Endothelial cell of umbilical vein (primary cell): ENCODE results near the gene UBAP1. TPM values are rescaled to one million over a fixed set of nuclear protein-coding genes. Genes with fewer than 3 reads are reported as not detected.

Source experiments
- BruUV-seq: library from RNA; stranded (reverse); fragments of 400-500 nt; replicated peaks from 2 replicates; lab custom pipeline; 2021; lab: Mats Ljungman, UMichigan
- CTCF ChIA-PET: fragments of 300-600, 350-600 bp; sonication (Branson Sonifier 250); formaldehyde crosslinking; loops from one replicate; lab custom pipeline; 2021; ENCODE audit warnings: antibody characterized with exemption, inconsistent platforms; lab: Charles Lee
- POLR2A ChIA-PET: fragments of 300-600, 350-600 bp; sonication (Branson Sonifier 250); formaldehyde crosslinking; loops from one replicate; lab custom pipeline; 2021; ENCODE audit warnings: antibody characterized with exemption, inconsistent platforms; lab: Charles Lee
- DNase-seq: peaks from one replicate; pipeline ENCODE4 v3.0.0-alpha.2; 2011; ENCODE audit warnings: low read depth, low spot score
- FAIRE-seq: peaks from 2 replicates; lab custom pipeline; 2011; peaks lifted over from hg19 to GRCh38; lab: Jason Lieb, UNC
- H2AFZ ChIP-seq: 2 replicates; pipeline ENCODE4 v1.6.0; 2012; ENCODE audit warnings: low read depth, low read length, control low read depth, inconsistent platforms
- H3K27ac ChIP-seq: 2 replicates; pipeline ENCODE4 v1.5.1; 2011; ENCODE audit warnings: low read depth, mild to moderate bottlenecking, control low read depth, low read length, moderate library complexity; ENCODE audit not compliant: insufficient read depth
- H3K27me3 ChIP-seq, 2 experiments: 2 replicates each; pipeline versions ENCODE4 v1.6.0 to v1.6.1; 2011; ENCODE audit warnings: low read length in 2 of 2, mixed read lengths in 1 of 2; ENCODE audit not compliant: control insufficient read depth in 2 of 2, insufficient read depth in 2 of 2
- H3K36me3 ChIP-seq, 2 experiments: 2 replicates in 1 of 2; 3 replicates in 1 of 2; pipeline ENCODE4 v1.5.1; 2011; ENCODE audit warnings: low read length in 2 of 2, mild to moderate bottlenecking in 1 of 2, moderate library complexity in 1 of 2; ENCODE audit not compliant: control insufficient read depth in 2 of 2, insufficient read depth in 2 of 2; ENCODE audit errors: extremely low read depth in 1 of 2
- H3K4me1 ChIP-seq: 3 replicates; pipeline ENCODE4 v1.5.1; 2011; ENCODE audit warnings: mild to moderate bottlenecking, low read length; ENCODE audit not compliant: control insufficient read depth, insufficient read depth; ENCODE audit errors: extremely low read depth
- H3K4me2 ChIP-seq: 2 replicates; pipeline ENCODE4 v1.6.1; 2011; ENCODE audit warnings: low read length, control low read depth, mixed read lengths; ENCODE audit not compliant: insufficient read depth
- H3K4me3 ChIP-seq, 3 experiments: fragments of 200-600 bp in 1 of 3; sonication (generic), shearing (Covaris generic) in 1 of 3; replicated peaks in 1 of 3; 2 replicates each; pipeline ENCODE4 v1.5.1; 2011 to 2016; ENCODE audit warnings: control low read depth in 3 of 3, low read length in 3 of 3, mild to moderate bottlenecking in 2 of 3, inconsistent platforms in 1 of 3, low read depth in 1 of 3, moderate library complexity in 1 of 3; ENCODE audit not compliant: insufficient read depth in 1 of 3
- H3K79me2 ChIP-seq: 2 replicates; pipeline ENCODE4 v1.6.0; 2012; ENCODE audit warnings: low read length, inconsistent platforms; ENCODE audit not compliant: control insufficient read depth, insufficient read depth
- H3K9ac ChIP-seq: replicated peaks from 2 replicates; pipeline ENCODE3; 2011; ENCODE audit warnings: low read length, control low read depth; ENCODE audit not compliant: insufficient read depth; ENCODE audit errors: extremely low read depth
- H3K9me1 ChIP-seq: replicated peaks from 3 replicates; pipeline ENCODE4 v1.6.0; 2011; ENCODE audit warnings: mild to moderate bottlenecking, low read length; ENCODE audit not compliant: control insufficient read depth, insufficient read depth; ENCODE audit errors: extremely low read depth
- H3K9me3 ChIP-seq: replicated peaks from 2 replicates; pipeline ENCODE4 v1.5.1; 2012; ENCODE audit warnings: low read length, inconsistent platforms; ENCODE audit not compliant: control insufficient read depth, insufficient read depth
- H4K20me1 ChIP-seq: replicated peaks from 2 replicates; pipeline ENCODE3; 2011; ENCODE audit warnings: mild to moderate bottlenecking, low read length; ENCODE audit not compliant: control insufficient read depth, insufficient read depth; ENCODE audit errors: extremely low read depth
- CTCF ChIP-seq, 2 donors: IDR thresholded peaks; 1 replicate in 1 of 2; 2 replicates in 1 of 2; pipeline ENCODE4 v1.5.1; 2011; ENCODE audit warnings: low read length in 2 of 2, mild to moderate bottlenecking in 2 of 2, moderate library complexity in 2 of 2, control low read depth in 1 of 2, inconsistent platforms in 1 of 2, low read depth in 1 of 2; ENCODE audit not compliant: insufficient read depth in 1 of 2; ENCODE audit errors: extremely low read depth in 1 of 2
- EZH2 ChIP-seq: IDR thresholded peaks from 2 replicates; pipeline ENCODE4 v1.6.1; 2012; ENCODE audit warnings: borderline replicate concordance, low read depth, mild to moderate bottlenecking, moderate library complexity, low read length, inconsistent platforms; ENCODE audit not compliant: severe bottlenecking
- FOS ChIP-seq: IDR thresholded peaks from 2 replicates; pipeline ENCODE4 v1.6.1; 2011; ENCODE audit warnings: mild to moderate bottlenecking, low read length, moderate library complexity, borderline replicate concordance; ENCODE audit not compliant: insufficient read depth
- GATA2 ChIP-seq: IDR thresholded peaks from 2 replicates; pipeline ENCODE4 v1.7.0; 2011; ENCODE audit warnings: low read depth, mild to moderate bottlenecking, moderate library complexity, mixed read lengths, low read length; ENCODE audit not compliant: insufficient read length, insufficient read depth
- JUN ChIP-seq: IDR thresholded peaks from 2 replicates; pipeline ENCODE4 v1.6.1; 2011; ENCODE audit warnings: borderline replicate concordance, low read depth; ENCODE audit not compliant: insufficient read length, insufficient read depth
- MAX ChIP-seq: IDR thresholded peaks from 2 replicates; pipeline ENCODE4 v1.6.1; 2011; ENCODE audit not compliant: insufficient read depth, insufficient read length
- MYC ChIP-seq: IDR thresholded peaks from one replicate; pipeline ENCODE4 v1.6.1; 2011; ENCODE audit warnings: mild to moderate bottlenecking, low read depth, low read length
- POLR2A ChIP-seq: IDR thresholded peaks from 2 replicates; pipeline ENCODE4 v1.6.1; 2012; ENCODE audit warnings: low read depth, mild to moderate bottlenecking, control low read depth, low read length
- POLR2AphosphoS5 ChIP-seq: IDR thresholded peaks from 2 replicates; pipeline ENCODE4 v1.6.1; 2012; ENCODE audit warnings: low read depth, mild to moderate bottlenecking, control low read depth, low read length, moderate library complexity; ENCODE audit not compliant: insufficient read depth
- dilution Hi-C: fragments of 300-500 bp; cut with MboI; formaldehyde crosslinking; loops from one replicate; pipeline ENCODE4 v1.15.0; 2019; ENCODE audit warnings: low sequenced_read_pairs; ENCODE audit not compliant: extremely low pct_ligation_motif_present
- intact Hi-C: fragments of 100-400 bp; cut with micrococcal nuclease; formaldehyde crosslinking; loops from one replicate; pipeline ENCODE4 v1.10.0; 2022
- polyA plus RNA-seq, 4 experiments: library from polyadenylated mRNA; depleted of rRNA in 3 of 4; stranded (reverse) in 3 of 4; unstranded in 1 of 4; fragments of >200 nt; gene quantifications; 2 replicates each; pipeline versions ENCODE4 v1.2.1 to v1.2.3, GENCODE V29; 2011 to 2012; ENCODE audit warnings: missing spikeins in 1 of 4
- total RNA-seq: library from RNA; stranded (reverse); gene quantifications from 2 replicates; pipeline ENCODE4 v1.2.3, GENCODE V29; 2021

The UBAP1 gene
- total and polyA plus RNA-seq, 2 donors (not counting 3 experiments of a cell fraction or from before 2014, with no cell fraction given): 38.8 TPM

GRCh38 chr9:34252670-34253459, 74.0 kb downstream of the UBAP1 start:
- Histone ChIP-seq H3K4me2 (no peak overlapping the region), H3K4me3 (no peak overlapping the region), H4K20me1 (no peaks in the 10 kb centered on the region), H3K79me2 (peaks cover 2% of the 10 kb centered on the region), H3K36me3 (peaks cover 8 to 16% of the 10 kb centered on the region in 2 experiments), H3K9ac (no peak overlapping the region), H3K4me1 (no peaks in the 10 kb centered on the region), H3K9me3 (no peaks in the 10 kb centered on the region), H2AFZ (no peak overlapping the region), H3K27me3 (no peaks in the 10 kb centered on the region), H3K9me1 (no peaks in the 10 kb centered on the region), H3K27ac (no peak overlapping the region)
- TF ChIP-seq CTCF (IDR thresholded peaks at IDR 0.05; ENCODE audit: extremely low read depth in 1 of 2, insufficient read depth in 1 of 2, low read depth in 1 of 2, low read length in 2 of 2) (peak; percentile 80 to 83), POLR2AphosphoS5 (no peak)
- CTCF ChIA-PET: interaction anchor here (0.7 to 4.8 kb wide), 40 partner anchors 9 to 629 kb away, joined by 3 to 43 read pairs (median 4); partner anchors contain the start of genes MYORG and UBAP1
- intact Hi-C loops (loop anchor here (1.0 to 5.0 kb wide), 5 partner anchors 66 to 127 kb away; partner anchors contain the start of genes DCAF12, KIF24 and NUDT2), dilution Hi-C loops (no loop called here)
- BruUV-seq: no TSS peak
- DNase-seq (peak; percentile 52), FAIRE-seq (peak; percentile 68)
- POLR2A ChIA-PET: no interaction called here

GRCh38 chr9:34253460-34253837, 74.6 kb downstream of the UBAP1 start:
- no peaks in the 10 kb centered on the region for H3K27me3 ChIP-seq
- intact Hi-C loops (loop anchor here (1.0 to 5.0 kb wide), 5 partner anchors 67 to 127 kb away; partner anchors contain the start of genes DCAF12, KIF24 and NUDT2), dilution Hi-C loops (no loop called here)
- H4K20me1 ChIP-seq: no peaks in the 10 kb centered on the region
- BruUV-seq: no TSS peak
- H3K9me1 ChIP-seq: no peaks in the 10 kb centered on the region
- no peak for FAIRE-seq
- H3K79me2 ChIP-seq: no peaks in the 10 kb centered on the region
- POLR2A ChIA-PET: interaction anchor here (0.6 kb wide), 1 partner anchor 230 kb away, joined by 4 read pairs; no protein-coding TSS in a partner anchor
- H3K4me1 ChIP-seq: no peaks in the 10 kb centered on the region
- no peaks in the 10 kb centered on the region for H3K9me3 ChIP-seq
- no peak overlapping the region for H3K4me2 ChIP-seq
- H3K27ac ChIP-seq: no peak overlapping the region
- CTCF ChIA-PET: interaction anchor here (0.6 to 4.8 kb wide), 35 partner anchors 10 to 316 kb away, joined by 3 to 43 read pairs (median 4); partner anchors contain the start of genes MYORG and UBAP1
- peaks cover 8 to 16% of the 10 kb centered on the region in 2 experiments for H3K36me3 ChIP-seq
- no peak overlapping the region for H3K4me3 ChIP-seq
- no peak for DNase-seq
- no peak overlapping the region for H2AFZ ChIP-seq
- no peak overlapping the region for H3K9ac ChIP-seq
- TF ChIP-seq MAX: no peak
- no peak for TF ChIP-seq EZH2
- no peak for TF ChIP-seq POLR2AphosphoS5
- TF ChIP-seq FOS: no peak
- TF ChIP-seq CTCF (IDR thresholded peaks at IDR 0.05; ENCODE audit: extremely low read depth in 1 of 2, insufficient read depth in 1 of 2, low read depth in 1 of 2, low read length in 2 of 2): no peak
- no peak for TF ChIP-seq GATA2
- TF ChIP-seq POLR2A: no peak
- no peak for TF ChIP-seq JUN
- no peak for TF ChIP-seq MYC
